HL-60 (cell line): ENCODE results near the gene TCHH.

Source experiments
- GABPA ChIP-seq: IDR thresholded peaks from 2 replicates; pipeline ENCODE4 v1.6.1; 2012; ENCODE audit warnings: low read depth
- POLR2AphosphoS5 ChIP-seq: IDR thresholded peaks from 2 replicates; pipeline ENCODE4 v1.6.1; 2012; ENCODE audit warnings: low read depth
- SPI1 ChIP-seq: IDR thresholded peaks from 2 replicates; pipeline ENCODE4 v1.6.1; 2012; ENCODE audit warnings: low read depth, mild to moderate bottlenecking, borderline replicate concordance
- TF ChIP-seq, protein P1 (sequence below): IDR thresholded peaks from one replicate; pipeline ENCODE4 v1.5.1; 2011; ENCODE audit warnings: low read length, control low read depth, inconsistent platforms; ENCODE audit not compliant: insufficient read depth
- TF ChIP-seq, protein P2 (sequence below): IDR thresholded peaks from 2 replicates; pipeline ENCODE4 v1.6.1; 2012; ENCODE audit warnings: low read depth; ENCODE audit not compliant: insufficient replicate concordance

DNA sequence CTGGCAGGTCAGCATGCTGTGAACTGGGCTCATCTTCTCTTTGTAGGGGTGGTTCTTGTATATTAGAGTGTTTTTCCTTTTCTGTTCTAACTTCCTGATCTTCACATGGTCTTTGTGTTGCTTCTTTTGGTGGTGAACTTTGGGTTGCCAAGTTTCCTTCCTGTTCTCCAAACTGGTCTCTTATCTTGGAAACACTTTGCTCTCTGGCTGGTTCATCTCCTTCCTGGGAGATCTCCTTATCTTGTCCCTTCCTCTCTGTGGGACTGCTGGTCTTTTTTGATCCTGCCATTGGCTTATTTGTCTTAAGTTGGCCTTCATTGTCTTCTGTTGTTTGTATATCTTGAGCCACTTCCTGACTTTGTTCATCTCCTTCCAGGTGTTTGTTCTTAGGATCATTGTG, 28.5 kb downstream of the TCHH start:
- TF ChIP-seq, protein P1, sequence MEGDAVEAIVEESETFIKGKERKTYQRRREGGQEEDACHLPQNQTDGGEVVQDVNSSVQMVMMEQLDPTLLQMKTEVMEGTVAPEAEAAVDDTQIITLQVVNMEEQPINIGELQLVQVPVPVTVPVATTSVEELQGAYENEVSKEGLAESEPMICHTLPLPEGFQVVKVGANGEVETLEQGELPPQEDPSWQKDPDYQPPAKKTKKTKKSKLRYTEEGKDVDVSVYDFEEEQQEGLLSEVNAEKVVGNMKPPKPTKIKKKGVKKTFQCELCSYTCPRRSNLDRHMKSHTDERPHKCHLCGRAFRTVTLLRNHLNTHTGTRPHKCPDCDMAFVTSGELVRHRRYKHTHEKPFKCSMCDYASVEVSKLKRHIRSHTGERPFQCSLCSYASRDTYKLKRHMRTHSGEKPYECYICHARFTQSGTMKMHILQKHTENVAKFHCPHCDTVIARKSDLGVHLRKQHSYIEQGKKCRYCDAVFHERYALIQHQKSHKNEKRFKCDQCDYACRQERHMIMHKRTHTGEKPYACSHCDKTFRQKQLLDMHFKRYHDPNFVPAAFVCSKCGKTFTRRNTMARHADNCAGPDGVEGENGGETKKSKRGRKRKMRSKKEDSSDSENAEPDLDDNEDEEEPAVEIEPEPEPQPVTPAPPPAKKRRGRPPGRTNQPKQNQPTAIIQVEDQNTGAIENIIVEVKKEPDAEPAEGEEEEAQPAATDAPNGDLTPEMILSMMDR, result no peak
- TF ChIP-seq POLR2AphosphoS5 (no peak), SPI1 (no peak), GABPA (no peak)
- TF ChIP-seq, protein P2, sequence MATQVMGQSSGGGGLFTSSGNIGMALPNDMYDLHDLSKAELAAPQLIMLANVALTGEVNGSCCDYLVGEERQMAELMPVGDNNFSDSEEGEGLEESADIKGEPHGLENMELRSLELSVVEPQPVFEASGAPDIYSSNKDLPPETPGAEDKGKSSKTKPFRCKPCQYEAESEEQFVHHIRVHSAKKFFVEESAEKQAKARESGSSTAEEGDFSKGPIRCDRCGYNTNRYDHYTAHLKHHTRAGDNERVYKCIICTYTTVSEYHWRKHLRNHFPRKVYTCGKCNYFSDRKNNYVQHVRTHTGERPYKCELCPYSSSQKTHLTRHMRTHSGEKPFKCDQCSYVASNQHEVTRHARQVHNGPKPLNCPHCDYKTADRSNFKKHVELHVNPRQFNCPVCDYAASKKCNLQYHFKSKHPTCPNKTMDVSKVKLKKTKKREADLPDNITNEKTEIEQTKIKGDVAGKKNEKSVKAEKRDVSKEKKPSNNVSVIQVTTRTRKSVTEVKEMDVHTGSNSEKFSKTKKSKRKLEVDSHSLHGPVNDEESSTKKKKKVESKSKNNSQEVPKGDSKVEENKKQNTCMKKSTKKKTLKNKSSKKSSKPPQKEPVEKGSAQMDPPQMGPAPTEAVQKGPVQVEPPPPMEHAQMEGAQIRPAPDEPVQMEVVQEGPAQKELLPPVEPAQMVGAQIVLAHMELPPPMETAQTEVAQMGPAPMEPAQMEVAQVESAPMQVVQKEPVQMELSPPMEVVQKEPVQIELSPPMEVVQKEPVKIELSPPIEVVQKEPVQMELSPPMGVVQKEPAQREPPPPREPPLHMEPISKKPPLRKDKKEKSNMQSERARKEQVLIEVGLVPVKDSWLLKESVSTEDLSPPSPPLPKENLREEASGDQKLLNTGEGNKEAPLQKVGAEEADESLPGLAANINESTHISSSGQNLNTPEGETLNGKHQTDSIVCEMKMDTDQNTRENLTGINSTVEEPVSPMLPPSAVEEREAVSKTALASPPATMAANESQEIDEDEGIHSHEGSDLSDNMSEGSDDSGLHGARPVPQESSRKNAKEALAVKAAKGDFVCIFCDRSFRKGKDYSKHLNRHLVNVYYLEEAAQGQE, result no peak
